GM12864 (cell line): ENCODE data around the gene PPP3CA.
"Not testable (repeated sequence)": the region's sequence is repeated elsewhere in the genome, so short reads cannot be mapped to it uniquely, and the experiment has no call there.

ENCODE experiments used
- DNase-seq: peaks from one replicate; pipeline ENCODE4 v3.0.0-alpha.2; 2011; ENCODE audit warnings: low read depth
- H3K4me3 ChIP-seq: 2 replicates; pipeline ENCODE4 v1.5.1; 2011; ENCODE audit warnings: mild to moderate bottlenecking, low read depth, low read length, control low read depth
- TF ChIP-seq, protein P1 (sequence below): IDR thresholded peaks from 2 replicates; pipeline ENCODE4 v1.5.1; 2011; ENCODE audit warnings: low read depth, mild to moderate bottlenecking, moderate library complexity, low read length, control low read depth, inconsistent platforms; ENCODE audit errors: missing control alignments

The PPP3CA gene

DNA sequence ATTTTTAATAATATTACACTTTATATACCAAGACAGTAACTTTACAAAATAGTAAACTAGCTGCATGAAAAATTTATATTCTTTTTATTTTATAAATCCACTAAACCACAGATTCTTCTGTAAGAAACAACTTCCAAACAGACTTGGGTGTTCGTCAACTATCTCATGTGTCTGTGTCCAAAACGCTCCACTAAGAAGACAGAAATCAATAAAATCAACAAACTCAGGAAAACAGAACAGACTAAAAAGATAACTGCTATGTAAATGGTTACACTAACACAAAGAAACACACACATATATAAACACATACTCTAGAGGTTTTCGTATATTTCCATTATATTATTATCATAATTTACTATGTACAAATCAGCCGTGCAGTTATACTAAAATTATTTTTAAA lies 158.4 kb downstream of the PPP3CA start:
- no peak overlapping the region for H3K4me3 ChIP-seq
- DNase-seq, result no peak
- TF ChIP-seq, protein P1, sequence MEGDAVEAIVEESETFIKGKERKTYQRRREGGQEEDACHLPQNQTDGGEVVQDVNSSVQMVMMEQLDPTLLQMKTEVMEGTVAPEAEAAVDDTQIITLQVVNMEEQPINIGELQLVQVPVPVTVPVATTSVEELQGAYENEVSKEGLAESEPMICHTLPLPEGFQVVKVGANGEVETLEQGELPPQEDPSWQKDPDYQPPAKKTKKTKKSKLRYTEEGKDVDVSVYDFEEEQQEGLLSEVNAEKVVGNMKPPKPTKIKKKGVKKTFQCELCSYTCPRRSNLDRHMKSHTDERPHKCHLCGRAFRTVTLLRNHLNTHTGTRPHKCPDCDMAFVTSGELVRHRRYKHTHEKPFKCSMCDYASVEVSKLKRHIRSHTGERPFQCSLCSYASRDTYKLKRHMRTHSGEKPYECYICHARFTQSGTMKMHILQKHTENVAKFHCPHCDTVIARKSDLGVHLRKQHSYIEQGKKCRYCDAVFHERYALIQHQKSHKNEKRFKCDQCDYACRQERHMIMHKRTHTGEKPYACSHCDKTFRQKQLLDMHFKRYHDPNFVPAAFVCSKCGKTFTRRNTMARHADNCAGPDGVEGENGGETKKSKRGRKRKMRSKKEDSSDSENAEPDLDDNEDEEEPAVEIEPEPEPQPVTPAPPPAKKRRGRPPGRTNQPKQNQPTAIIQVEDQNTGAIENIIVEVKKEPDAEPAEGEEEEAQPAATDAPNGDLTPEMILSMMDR, result no peak

DNA sequence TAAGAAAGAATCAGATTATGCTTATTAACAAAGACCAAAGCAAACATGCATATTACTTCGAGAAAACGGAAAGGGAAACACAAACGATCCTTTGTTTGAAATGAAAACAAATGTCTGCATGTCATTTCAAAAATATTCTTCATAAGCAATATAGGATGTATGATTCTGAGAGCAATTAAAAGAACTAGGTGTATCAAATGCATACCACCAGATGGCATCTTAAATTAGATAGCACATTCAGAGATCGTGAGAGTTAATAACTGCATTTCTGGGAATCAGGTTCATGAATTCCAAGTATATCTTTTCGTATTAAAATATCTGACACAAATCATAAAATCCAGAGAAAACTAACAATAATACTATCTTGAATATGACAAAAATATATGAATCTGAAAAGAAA lies 159.5 kb downstream of the PPP3CA start:
- H3K4me3 ChIP-seq, result no peak overlapping the region
- TF ChIP-seq, protein P1, result no peak
- DNase-seq, result no peak

- DNase-seq, result no peak
- TF ChIP-seq, protein P1, result no peak
- H3K4me3 ChIP-seq, result no peak overlapping the region
These were observed 160.7 kb downstream of the PPP3CA start for GRCh38 chr4:101186567-101187184.

- TF ChIP-seq, protein P1, result no peak
- DNase-seq, result no peak
- no peak overlapping the region for H3K4me3 ChIP-seq
These were observed 162.7 kb downstream of the PPP3CA start for GRCh38 chr4:101184668-101185067.

GRCh38 chr4:101183666-101184373 lies 163.5 kb downstream of the PPP3CA start:
- TF ChIP-seq, protein P1, result no peak
- no peak for DNase-seq

DNA sequence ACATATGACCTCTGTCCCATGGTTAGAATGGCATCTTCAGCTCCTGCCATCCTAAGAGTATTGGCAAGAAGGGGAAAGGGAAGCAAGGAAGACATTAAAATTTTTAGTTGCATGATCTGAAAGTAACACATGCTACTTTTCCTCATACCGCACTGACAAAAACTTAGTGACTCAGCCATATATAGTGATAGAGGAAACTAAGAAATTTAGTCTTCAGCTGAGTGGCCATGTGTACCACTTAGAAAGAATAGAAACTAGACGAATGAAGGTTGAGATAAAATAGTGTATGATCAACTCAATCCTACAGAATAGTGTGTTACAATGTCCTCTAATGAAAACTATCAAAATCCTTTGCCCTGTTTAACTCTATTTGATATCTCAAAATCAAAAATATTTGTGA lies 164.1 kb downstream of the PPP3CA start:
- TF ChIP-seq, protein P1, result no peak
- no peak for DNase-seq
- no peak overlapping the region for H3K4me3 ChIP-seq

More at GRCh38 chr4:101183666-101184373, 163.5 kb downstream of the PPP3CA start:
- no peak overlapping the region for H3K4me3 ChIP-seq

GRCh38 chr4:101182688-101183087 lies 164.6 kb downstream of the PPP3CA start:
- DNase-seq, H3K4me3 ChIP-seq: not testable (repeated sequence)
